ENCODE measurements around the gene TMPRSS2.

DNA sequence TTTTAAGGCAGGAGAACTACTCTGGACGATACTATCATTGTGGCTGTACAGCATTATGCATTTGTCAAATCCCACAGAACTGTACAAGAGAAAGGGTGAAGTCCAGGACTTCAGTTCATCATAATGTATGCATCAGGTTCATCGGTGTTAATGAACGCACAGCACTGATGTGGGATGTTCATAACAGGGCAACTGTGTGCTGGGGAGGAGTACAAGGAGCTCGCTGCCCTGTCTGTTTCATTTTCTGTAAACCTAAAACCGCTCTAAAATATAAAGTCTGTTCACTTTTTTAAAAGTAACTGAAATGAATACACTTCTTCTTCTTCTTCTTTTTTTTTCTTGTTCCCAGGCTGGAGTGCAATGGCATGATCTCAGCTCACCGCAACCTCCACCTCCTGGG is 25.0 kb downstream of the TMPRSS2 start:
- no peak for TF ChIP-seq POLR2A (IDR thresholded peaks at IDR 0.05)
- TF ChIP-seq, protein P1, sequence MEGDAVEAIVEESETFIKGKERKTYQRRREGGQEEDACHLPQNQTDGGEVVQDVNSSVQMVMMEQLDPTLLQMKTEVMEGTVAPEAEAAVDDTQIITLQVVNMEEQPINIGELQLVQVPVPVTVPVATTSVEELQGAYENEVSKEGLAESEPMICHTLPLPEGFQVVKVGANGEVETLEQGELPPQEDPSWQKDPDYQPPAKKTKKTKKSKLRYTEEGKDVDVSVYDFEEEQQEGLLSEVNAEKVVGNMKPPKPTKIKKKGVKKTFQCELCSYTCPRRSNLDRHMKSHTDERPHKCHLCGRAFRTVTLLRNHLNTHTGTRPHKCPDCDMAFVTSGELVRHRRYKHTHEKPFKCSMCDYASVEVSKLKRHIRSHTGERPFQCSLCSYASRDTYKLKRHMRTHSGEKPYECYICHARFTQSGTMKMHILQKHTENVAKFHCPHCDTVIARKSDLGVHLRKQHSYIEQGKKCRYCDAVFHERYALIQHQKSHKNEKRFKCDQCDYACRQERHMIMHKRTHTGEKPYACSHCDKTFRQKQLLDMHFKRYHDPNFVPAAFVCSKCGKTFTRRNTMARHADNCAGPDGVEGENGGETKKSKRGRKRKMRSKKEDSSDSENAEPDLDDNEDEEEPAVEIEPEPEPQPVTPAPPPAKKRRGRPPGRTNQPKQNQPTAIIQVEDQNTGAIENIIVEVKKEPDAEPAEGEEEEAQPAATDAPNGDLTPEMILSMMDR (IDR thresholded peaks at IDR 0.05): no peak
- TF ChIP-seq POLR2AphosphoS5 (IDR thresholded peaks at IDR 0.05): no peak

Data from sigmoid colon (tissue), 4 donors.